T-helper 17 cell (primary cell): ENCODE measurements around the gene COL6A2. TPM values are rescaled to one million over a fixed set of nuclear protein-coding genes. Genes with fewer than 3 reads are reported as not detected.

Experiments used
- ATAC-seq: fragments of 150-1000 bp; cut with Tn5 transposase; 2 replicates; pipeline ENCODE4 v1.10.0; 2021; ENCODE audit warnings: mild to moderate bottlenecking, moderate library complexity
- DNase-seq, 3 donors: peaks; one replicate each; pipeline versions ENCODE4 v3.0.0 to v3.0.0-alpha.2; 2020 to 2021
- H3K9me3 ChIP-seq: one replicate; pipeline ENCODE4 v1.7.0; 2013; ENCODE audit warnings: low read length, mild to moderate bottlenecking; ENCODE audit not compliant: control insufficient read depth, poor library complexity, severe bottlenecking
- H3K27ac Mint-ChIP-seq: one replicate; pipeline ENCODE4 v1.8.0; 2022; ENCODE audit warnings: mild to moderate bottlenecking, moderate library complexity, mixed read lengths
- H3K27me3 Mint-ChIP-seq: one replicate; pipeline ENCODE4 v1.8.0; 2022; ENCODE audit warnings: mixed read lengths
- H3K36me3 Mint-ChIP-seq: one replicate; pipeline ENCODE4 v1.8.0; 2022; ENCODE audit warnings: low read depth, mixed read lengths
- H3K4me1 Mint-ChIP-seq: one replicate; pipeline ENCODE4 v1.8.0; 2022; ENCODE audit warnings: mild to moderate bottlenecking, mixed read lengths
- H3K4me3 Mint-ChIP-seq: one replicate; pipeline ENCODE4 v1.8.0; 2022; ENCODE audit warnings: mild to moderate bottlenecking, moderate library complexity, mixed read lengths
- total RNA-seq, 4 donors: library from RNA in 2 of 4; stranded (reverse) in 2 of 4; gene quantifications; one replicate each; pipeline ENCODE4 v1.2.3 and lab custom pipeline; 2022 to 2026

COL6A2 gene
- total RNA-seq, 2 donors from 2014 or later: 15.1 to 19.8 TPM

- Mint-ChIP-seq H3K36me3 (no peaks in the 10 kb centered on the region), H3K4me3 (no peak overlapping the region), H3K27me3 (peaks cover 8% of the 10 kb centered on the region), H3K27ac (no peak overlapping the region), H3K4me1 (no peaks in the 10 kb centered on the region)
- ATAC-seq (no peak), DNase-seq (peak in 2 of 3 donors; percentile 5 to 10)
- peaks cover 3% of the 10 kb centered on the region for H3K9me3 ChIP-seq
Observed at GRCh38 chr21:46111857-46112724, 14.2 kb downstream of the COL6A2 start.

GRCh38 chr21:46112725-46113215 is 14.9 kb downstream of the COL6A2 start:
- peaks cover 3% of the 10 kb centered on the region for H3K9me3 ChIP-seq
- Mint-ChIP-seq H3K27ac (no peak overlapping the region), H3K27me3 (peaks cover 1% of the 10 kb centered on the region), H3K4me3 (no peak overlapping the region), H3K4me1 (no peaks in the 10 kb centered on the region), H3K36me3 (no peaks in the 10 kb centered on the region)
- peak in 1 of 3 donors; percentile 6 for DNase-seq
- no peak for ATAC-seq

GRCh38 chr21:46113497-46114176 is 15.7 kb downstream of the COL6A2 start:
- Mint-ChIP-seq H3K27ac (no peak overlapping the region), H3K4me1 (no peaks in the 10 kb centered on the region), H3K27me3 (no peaks in the 10 kb centered on the region), H3K36me3 (no peaks in the 10 kb centered on the region), H3K4me3 (no peak overlapping the region)
- DNase-seq (no peak), ATAC-seq (no peak)
- no peaks in the 10 kb centered on the region for H3K9me3 ChIP-seq

GRCh38 chr21:46114963-46115362 is 17.1 kb downstream of the COL6A2 start:
- DNase-seq (no peak), ATAC-seq (no peak)
- H3K27me3 Mint-ChIP-seq: no peaks in the 10 kb centered on the region
- H3K4me3 Mint-ChIP-seq: no peak overlapping the region
- H3K36me3 Mint-ChIP-seq: no peaks in the 10 kb centered on the region
- no peaks in the 10 kb centered on the region for H3K9me3 ChIP-seq
- no peak overlapping the region for H3K27ac Mint-ChIP-seq
- H3K4me1 Mint-ChIP-seq: no peaks in the 10 kb centered on the region

- ATAC-seq (no peak), DNase-seq (peak in 1 of 3 donors; percentile 4)
- no peaks in the 10 kb centered on the region for H3K4me1 Mint-ChIP-seq
- H3K9me3 ChIP-seq: no peaks in the 10 kb centered on the region
- no peaks in the 10 kb centered on the region for H3K36me3 Mint-ChIP-seq
- no peak overlapping the region for H3K27ac Mint-ChIP-seq
- no peaks in the 10 kb centered on the region for H3K27me3 Mint-ChIP-seq
- H3K4me3 Mint-ChIP-seq: no peak overlapping the region
Observed at GRCh38 chr21:46115441-46116188, 17.7 kb downstream of the COL6A2 start.

- Mint-ChIP-seq H3K27me3 (no peaks in the 10 kb centered on the region), H3K36me3 (no peaks in the 10 kb centered on the region), H3K27ac (no peak overlapping the region), H3K4me3 (no peak overlapping the region), H3K4me1 (no peaks in the 10 kb centered on the region)
- peak in 1 of 3 donors; percentile 0 for DNase-seq
- ATAC-seq: no peak
- H3K9me3 ChIP-seq: no peaks in the 10 kb centered on the region
Observed at GRCh38 chr21:46116189-46116775, 18.4 kb downstream of the COL6A2 start.

- Mint-ChIP-seq H3K27me3 (no peaks in the 10 kb centered on the region), H3K36me3 (no peaks in the 10 kb centered on the region), H3K4me1 (no peaks in the 10 kb centered on the region), H3K27ac (no peak overlapping the region), H3K4me3 (no peak overlapping the region)
- no peaks in the 10 kb centered on the region for H3K9me3 ChIP-seq
- DNase-seq: peak; percentile 2 to 8 (median 7)
- no peak for ATAC-seq
Observed at GRCh38 chr21:46116776-46117585, 19.1 kb downstream of the COL6A2 start.

- ATAC-seq (no peak), DNase-seq (peak in 2 of 3 donors; percentile 3 to 4)
- Mint-ChIP-seq H3K27me3 (no peaks in the 10 kb centered on the region), H3K27ac (no peak overlapping the region), H3K4me3 (no peak overlapping the region), H3K4me1 (no peaks in the 10 kb centered on the region), H3K36me3 (no peaks in the 10 kb centered on the region)
- H3K9me3 ChIP-seq: no peaks in the 10 kb centered on the region
Observed at GRCh38 chr21:46117586-46118315, 19.8 kb downstream of the COL6A2 start.

GRCh38 chr21:46118316-46119143 is 20.6 kb downstream of the COL6A2 start:
- H3K27me3 Mint-ChIP-seq: no peaks in the 10 kb centered on the region
- ATAC-seq: no peak
- no peak overlapping the region for H3K4me3 Mint-ChIP-seq
- H3K4me1 Mint-ChIP-seq: no peaks in the 10 kb centered on the region
- DNase-seq: peak; percentile 2 to 6 (median 3)
- no peaks in the 10 kb centered on the region for H3K9me3 ChIP-seq
- no peaks in the 10 kb centered on the region for H3K36me3 Mint-ChIP-seq
- no peak overlapping the region for H3K27ac Mint-ChIP-seq

- ATAC-seq (no peak), DNase-seq (peak in 2 of 3 donors; percentile 1 to 3)
- Mint-ChIP-seq H3K27me3 (no peaks in the 10 kb centered on the region), H3K4me3 (no peak overlapping the region), H3K4me1 (no peaks in the 10 kb centered on the region), H3K36me3 (no peaks in the 10 kb centered on the region), H3K27ac (no peak overlapping the region)
- H3K9me3 ChIP-seq: no peaks in the 10 kb centered on the region
Observed at GRCh38 chr21:46119144-46119636, 21.3 kb downstream of the COL6A2 start.

- ATAC-seq (no peak), DNase-seq (peak in 2 of 3 donors; percentile 5 to 9)
- no peaks in the 10 kb centered on the region for H3K4me1 Mint-ChIP-seq
- H3K27ac Mint-ChIP-seq: no peak overlapping the region
- H3K4me3 Mint-ChIP-seq: no peak overlapping the region
- no peaks in the 10 kb centered on the region for H3K36me3 Mint-ChIP-seq
- H3K27me3 Mint-ChIP-seq: no peaks in the 10 kb centered on the region
- H3K9me3 ChIP-seq: no peaks in the 10 kb centered on the region
Observed at GRCh38 chr21:46119637-46120271, 21.8 kb downstream of the COL6A2 start.
